SK-N-SH treated with all-trans-retinoic acid at 6 μM for 48 hours (cell line): ENCODE data around the gene MAP7.

Source experiments
- ATAC-seq: fragments of 200-7000 bp; cut with Tn5 transposase; 3 replicates; pipeline ENCODE4 v1.9.1; 2020; ENCODE audit warnings: mild to moderate bottlenecking, moderate library complexity
- BACH2 ChIP-seq: fragments of 250-450 bp; sonication (Bioruptor Pico); IDR thresholded peaks from 2 replicates; pipeline ENCODE4 v1.9.0; 2021; ENCODE audit warnings: mild to moderate bottlenecking, borderline replicate concordance
- CSDC2 ChIP-seq: fragments of 250-450 bp; sonication (Bioruptor Pico); IDR thresholded peaks from 2 replicates; pipeline ENCODE4 v1.5.0; 2020; ENCODE audit warnings: mild to moderate bottlenecking, moderate library complexity
- ESRRG ChIP-seq: fragments of 250-450 bp; sonication (Bioruptor Pico); IDR thresholded peaks from 2 replicates; pipeline ENCODE4 v1.6.1; 2021; ENCODE audit warnings: mild to moderate bottlenecking
- GLIS3 ChIP-seq: fragments of 250-450 bp; sonication (Bioruptor Pico); IDR thresholded peaks from 2 replicates; pipeline ENCODE4 v1.5.0; 2020; ENCODE audit warnings: mild to moderate bottlenecking, moderate library complexity
- ISL1 ChIP-seq: fragments of 250-450 bp; sonication (Bioruptor Pico); IDR thresholded peaks from 2 replicates; pipeline ENCODE4 v2.1.2; 2022; ENCODE audit warnings: mild to moderate bottlenecking, moderate library complexity
- OSR1 ChIP-seq: fragments of 250-450 bp; sonication (Bioruptor Pico); IDR thresholded peaks from 2 replicates; pipeline ENCODE4 v1.8.0; 2022; ENCODE audit warnings: moderate library complexity, mild to moderate bottlenecking, inconsistent platforms
- PPARA ChIP-seq: fragments of 250-450 bp; sonication (Bioruptor Pico); IDR thresholded peaks from 2 replicates; pipeline ENCODE4 v1.5.0; 2020; ENCODE audit warnings: mild to moderate bottlenecking, borderline replicate concordance
- RARB ChIP-seq: fragments of 250-450 bp; sonication (Bioruptor Pico); IDR thresholded peaks from 2 replicates; pipeline ENCODE4 v1.8.0; 2021; ENCODE audit warnings: mild to moderate bottlenecking, moderate library complexity
- SNAI2 ChIP-seq: fragments of 250-450 bp; sonication (Bioruptor Pico); IDR thresholded peaks from 2 replicates; pipeline ENCODE4 v1.5.0; 2020; ENCODE audit warnings: mild to moderate bottlenecking, moderate library complexity
- TOX ChIP-seq: fragments of 250-450 bp; sonication (Bioruptor Pico); IDR thresholded peaks from 2 replicates; pipeline ENCODE4 v1.8.0; 2021; ENCODE audit warnings: mild to moderate bottlenecking, moderate library complexity, borderline replicate concordance
- ZC3H10 ChIP-seq: fragments of 250-450 bp; sonication (Bioruptor Pico); IDR thresholded peaks from 2 replicates; pipeline ENCODE4 v1.5.1; 2021; ENCODE audit warnings: mild to moderate bottlenecking, moderate library complexity
- ZFP3 ChIP-seq: fragments of 250-450 bp; sonication (Bioruptor Pico); IDR thresholded peaks from 2 replicates; pipeline ENCODE4 v1.5.0; 2020; ENCODE audit warnings: mild to moderate bottlenecking, moderate library complexity
- ZNF70 ChIP-seq: fragments of 450-650 bp; formaldehyde crosslinking; IDR thresholded peaks from 2 replicates; pipeline ENCODE4 v1.5.0; 2020; ENCODE audit warnings: mild to moderate bottlenecking, moderate library complexity
- ZNF8 ChIP-seq: fragments of 450-650 bp; formaldehyde crosslinking; IDR thresholded peaks from 2 replicates; pipeline ENCODE4 v1.5.0; 2020; ENCODE audit warnings: mild to moderate bottlenecking, moderate library complexity
- TF ChIP-seq, protein P1 (sequence below): fragments of 250-450 bp; sonication (Bioruptor Pico); IDR thresholded peaks from 2 replicates; pipeline ENCODE4 v1.5.1; 2020; ENCODE audit warnings: low read depth, mild to moderate bottlenecking, moderate library complexity
- TF ChIP-seq, protein P2 (sequence below): fragments of 250-450 bp; sonication (Bioruptor Pico); IDR thresholded peaks from 2 replicates; pipeline ENCODE4 v1.5.1; 2021; ENCODE audit warnings: mild to moderate bottlenecking, moderate library complexity
- TF ChIP-seq, protein P3 (sequence below): fragments of 250-450 bp; sonication (Bioruptor Pico); IDR thresholded peaks from 2 replicates; pipeline ENCODE4 v1.8.0; 2021; ENCODE audit warnings: low read depth, mild to moderate bottlenecking, moderate library complexity, borderline replicate concordance
- TF ChIP-seq, protein P4 (sequence below): fragments of 250-450 bp; sonication (Bioruptor Pico); IDR thresholded peaks from 2 replicates; pipeline ENCODE4 v1.8.0; 2020; ENCODE audit warnings: mild to moderate bottlenecking, moderate library complexity, borderline replicate concordance
- TF ChIP-seq, protein P5 (sequence below): fragments of 250-450 bp; sonication (Bioruptor Pico); IDR thresholded peaks from 2 replicates; pipeline ENCODE4 v1.5.0; 2020; ENCODE audit warnings: mild to moderate bottlenecking, moderate library complexity

Gene MAP7

GRCh38 chr6:136420853-136421252 is 129.4 kb downstream of the MAP7 start:
- no peak for ATAC-seq
- TF ChIP-seq ESRRG (CRISPR knock-in tag) (no peak), ZNF8 (CRISPR knock-in tag) (no peak), TOX (CRISPR knock-in tag) (no peak)
- TF ChIP-seq, protein P1, sequence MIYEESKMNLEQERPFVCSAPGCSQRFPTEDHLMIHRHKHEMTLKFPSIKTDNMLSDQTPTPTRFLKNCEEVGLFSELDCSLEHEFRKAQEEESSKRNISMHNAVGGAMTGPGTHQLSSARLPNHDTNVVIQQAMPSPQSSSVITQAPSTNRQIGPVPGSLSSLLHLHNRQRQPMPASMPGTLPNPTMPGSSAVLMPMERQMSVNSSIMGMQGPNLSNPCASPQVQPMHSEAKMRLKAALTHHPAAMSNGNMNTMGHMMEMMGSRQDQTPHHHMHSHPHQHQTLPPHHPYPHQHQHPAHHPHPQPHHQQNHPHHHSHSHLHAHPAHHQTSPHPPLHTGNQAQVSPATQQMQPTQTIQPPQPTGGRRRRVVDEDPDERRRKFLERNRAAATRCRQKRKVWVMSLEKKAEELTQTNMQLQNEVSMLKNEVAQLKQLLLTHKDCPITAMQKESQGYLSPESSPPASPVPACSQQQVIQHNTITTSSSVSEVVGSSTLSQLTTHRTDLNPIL (CRISPR knock-in tag): no peak
- TF ChIP-seq, protein P2, sequence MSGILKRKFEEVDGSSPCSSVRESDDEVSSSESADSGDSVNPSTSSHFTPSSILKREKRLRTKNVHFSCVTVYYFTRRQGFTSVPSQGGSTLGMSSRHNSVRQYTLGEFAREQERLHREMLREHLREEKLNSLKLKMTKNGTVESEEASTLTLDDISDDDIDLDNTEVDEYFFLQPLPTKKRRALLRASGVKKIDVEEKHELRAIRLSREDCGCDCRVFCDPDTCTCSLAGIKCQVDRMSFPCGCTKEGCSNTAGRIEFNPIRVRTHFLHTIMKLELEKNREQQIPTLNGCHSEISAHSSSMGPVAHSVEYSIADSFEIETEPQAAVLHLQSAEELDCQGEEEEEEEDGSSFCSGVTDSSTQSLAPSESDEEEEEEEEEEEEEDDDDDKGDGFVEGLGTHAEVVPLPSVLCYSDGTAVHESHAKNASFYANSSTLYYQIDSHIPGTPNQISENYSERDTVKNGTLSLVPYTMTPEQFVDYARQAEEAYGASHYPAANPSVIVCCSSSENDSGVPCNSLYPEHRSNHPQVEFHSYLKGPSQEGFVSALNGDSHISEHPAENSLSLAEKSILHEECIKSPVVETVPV (CRISPR knock-in tag): no peak

- ATAC-seq: no peak
- TF ChIP-seq ZC3H10 (no peak), ESRRG (CRISPR knock-in tag) (no peak), ZNF70 (CRISPR knock-in tag) (no peak), SNAI2 (no peak), GLIS3 (CRISPR knock-in tag) (no peak), CSDC2 (no peak), ZNF8 (CRISPR knock-in tag) (no peak), RARB (CRISPR knock-in tag) (no peak), BACH2 (no peak), TOX (CRISPR knock-in tag) (no peak), PPARA (CRISPR knock-in tag) (no peak)
- TF ChIP-seq, protein P3, sequence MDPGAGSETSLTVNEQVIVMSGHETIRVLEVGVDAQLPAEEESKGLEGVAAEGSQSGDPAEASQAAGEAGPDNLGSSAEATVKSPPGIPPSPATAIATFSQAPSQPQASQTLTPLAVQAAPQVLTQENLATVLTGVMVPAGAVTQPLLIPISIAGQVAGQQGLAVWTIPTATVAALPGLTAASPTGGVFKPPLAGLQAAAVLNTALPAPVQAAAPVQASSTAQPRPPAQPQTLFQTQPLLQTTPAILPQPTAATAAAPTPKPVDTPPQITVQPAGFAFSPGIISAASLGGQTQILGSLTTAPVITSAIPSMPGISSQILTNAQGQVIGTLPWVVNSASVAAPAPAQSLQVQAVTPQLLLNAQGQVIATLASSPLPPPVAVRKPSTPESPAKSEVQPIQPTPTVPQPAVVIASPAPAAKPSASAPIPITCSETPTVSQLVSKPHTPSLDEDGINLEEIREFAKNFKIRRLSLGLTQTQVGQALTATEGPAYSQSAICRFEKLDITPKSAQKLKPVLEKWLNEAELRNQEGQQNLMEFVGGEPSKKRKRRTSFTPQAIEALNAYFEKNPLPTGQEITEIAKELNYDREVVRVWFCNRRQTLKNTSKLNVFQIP (CRISPR knock-in tag): no peak
- TF ChIP-seq, protein P1 (CRISPR knock-in tag): no peak
- TF ChIP-seq, protein P4, sequence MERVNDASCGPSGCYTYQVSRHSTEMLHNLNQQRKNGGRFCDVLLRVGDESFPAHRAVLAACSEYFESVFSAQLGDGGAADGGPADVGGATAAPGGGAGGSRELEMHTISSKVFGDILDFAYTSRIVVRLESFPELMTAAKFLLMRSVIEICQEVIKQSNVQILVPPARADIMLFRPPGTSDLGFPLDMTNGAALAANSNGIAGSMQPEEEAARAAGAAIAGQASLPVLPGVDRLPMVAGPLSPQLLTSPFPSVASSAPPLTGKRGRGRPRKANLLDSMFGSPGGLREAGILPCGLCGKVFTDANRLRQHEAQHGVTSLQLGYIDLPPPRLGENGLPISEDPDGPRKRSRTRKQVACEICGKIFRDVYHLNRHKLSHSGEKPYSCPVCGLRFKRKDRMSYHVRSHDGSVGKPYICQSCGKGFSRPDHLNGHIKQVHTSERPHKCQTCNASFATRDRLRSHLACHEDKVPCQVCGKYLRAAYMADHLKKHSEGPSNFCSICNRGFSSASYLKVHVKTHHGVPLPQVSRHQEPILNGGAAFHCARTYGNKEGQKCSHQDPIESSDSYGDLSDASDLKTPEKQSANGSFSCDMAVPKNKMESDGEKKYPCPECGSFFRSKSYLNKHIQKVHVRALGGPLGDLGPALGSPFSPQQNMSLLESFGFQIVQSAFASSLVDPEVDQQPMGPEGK (CRISPR knock-in tag): no peak
- TF ChIP-seq, protein P5, sequence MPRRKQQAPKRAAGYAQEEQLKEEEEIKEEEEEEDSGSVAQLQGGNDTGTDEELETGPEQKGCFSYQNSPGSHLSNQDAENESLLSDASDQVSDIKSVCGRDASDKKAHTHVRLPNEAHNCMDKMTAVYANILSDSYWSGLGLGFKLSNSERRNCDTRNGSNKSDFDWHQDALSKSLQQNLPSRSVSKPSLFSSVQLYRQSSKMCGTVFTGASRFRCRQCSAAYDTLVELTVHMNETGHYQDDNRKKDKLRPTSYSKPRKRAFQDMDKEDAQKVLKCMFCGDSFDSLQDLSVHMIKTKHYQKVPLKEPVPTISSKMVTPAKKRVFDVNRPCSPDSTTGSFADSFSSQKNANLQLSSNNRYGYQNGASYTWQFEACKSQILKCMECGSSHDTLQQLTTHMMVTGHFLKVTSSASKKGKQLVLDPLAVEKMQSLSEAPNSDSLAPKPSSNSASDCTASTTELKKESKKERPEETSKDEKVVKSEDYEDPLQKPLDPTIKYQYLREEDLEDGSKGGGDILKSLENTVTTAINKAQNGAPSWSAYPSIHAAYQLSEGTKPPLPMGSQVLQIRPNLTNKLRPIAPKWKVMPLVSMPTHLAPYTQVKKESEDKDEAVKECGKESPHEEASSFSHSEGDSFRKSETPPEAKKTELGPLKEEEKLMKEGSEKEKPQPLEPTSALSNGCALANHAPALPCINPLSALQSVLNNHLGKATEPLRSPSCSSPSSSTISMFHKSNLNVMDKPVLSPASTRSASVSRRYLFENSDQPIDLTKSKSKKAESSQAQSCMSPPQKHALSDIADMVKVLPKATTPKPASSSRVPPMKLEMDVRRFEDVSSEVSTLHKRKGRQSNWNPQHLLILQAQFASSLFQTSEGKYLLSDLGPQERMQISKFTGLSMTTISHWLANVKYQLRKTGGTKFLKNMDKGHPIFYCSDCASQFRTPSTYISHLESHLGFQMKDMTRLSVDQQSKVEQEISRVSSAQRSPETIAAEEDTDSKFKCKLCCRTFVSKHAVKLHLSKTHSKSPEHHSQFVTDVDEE: no peak
- TF ChIP-seq, protein P2 (CRISPR knock-in tag): no peak
Observed at GRCh38 chr6:136415351-136416007, 134.7 kb downstream of the MAP7 start.

- no peak for ATAC-seq
- no peak for TF ChIP-seq PPARA (CRISPR knock-in tag)
- no peak for TF ChIP-seq ZFP3 (CRISPR knock-in tag)
- TF ChIP-seq OSR1 (CRISPR knock-in tag): no peak
- TF ChIP-seq, protein P1 (CRISPR knock-in tag): no peak
- no peak for TF ChIP-seq GLIS3 (CRISPR knock-in tag)
- TF ChIP-seq, protein P2 (CRISPR knock-in tag): no peak
- no peak for TF ChIP-seq BACH2
- no peak for TF ChIP-seq ISL1 (CRISPR knock-in tag)
- TF ChIP-seq, protein P3 (CRISPR knock-in tag): no peak
- TF ChIP-seq RARB (CRISPR knock-in tag): no peak
Observed at GRCh38 chr6:136412410-136412809, 137.8 kb downstream of the MAP7 start.
